Measurements from ENCODE around the gene MCF2L. TPM values are rescaled to one million over a fixed set of nuclear protein-coding genes. Genes with fewer than 3 reads are reported as not detected.
A peak's percentile ranks its signal among the peaks of the same experiment; 100 is the strongest.

MCF2L gene
- polyA plus RNA-seq, 2 donors: 10.9 to 19.4 TPM

DNA sequence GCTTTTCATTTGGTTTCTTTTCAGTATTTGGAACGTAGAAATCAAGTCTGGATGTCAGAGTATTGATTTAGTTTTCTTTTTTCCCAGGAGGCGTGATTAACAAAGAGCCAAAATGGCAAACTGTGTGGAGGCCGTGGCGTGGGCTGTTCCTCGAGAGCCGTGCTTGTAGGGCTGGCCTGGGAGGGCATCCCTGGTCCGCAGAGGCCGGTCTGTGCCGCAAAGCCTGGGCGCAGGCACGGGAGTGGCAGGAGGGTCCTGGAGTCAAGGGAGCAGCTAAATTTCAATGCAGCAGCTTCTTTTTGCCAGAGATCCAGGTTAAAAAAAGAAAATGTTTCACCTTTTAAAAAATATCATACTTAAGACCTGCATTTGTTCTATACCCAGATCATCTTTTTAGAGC, 13.1 kb upstream of the MCF2L start:
- Histone ChIP-seq H3K27me3 (ENCODE audit: control insufficient read depth in 1 of 2, insufficient read depth in 2 of 2, low read length in 2 of 2) (no peaks in the 10 kb centered on the region), H3K4me1 (ENCODE audit: control insufficient read depth in 2 of 2, insufficient read depth in 2 of 2, low read length in 1 of 2) (no peaks in the 10 kb centered on the region), H3K27ac (ENCODE audit: low read depth in 2 of 2, low read length in 1 of 2) (no peak overlapping the region), H3K4me3 (ENCODE audit: low read depth in 1 of 2, low read length in 2 of 2) (no peak overlapping the region), H3K36me3 (ENCODE audit: control insufficient read depth in 2 of 2, insufficient read depth in 2 of 2, low read length in 1 of 2) (no peaks in the 10 kb centered on the region), H3K9me3 (ENCODE audit: control insufficient read depth in 2 of 2, insufficient read depth in 1 of 2, low read depth in 1 of 2, low read length in 1 of 2) (peaks cover 0 to 2% of the 10 kb centered on the region in 2 donors)
- WGBS, 2 donors: 83 to 85% methylated on average over 11 of the region's 11 CpGs

DNA sequence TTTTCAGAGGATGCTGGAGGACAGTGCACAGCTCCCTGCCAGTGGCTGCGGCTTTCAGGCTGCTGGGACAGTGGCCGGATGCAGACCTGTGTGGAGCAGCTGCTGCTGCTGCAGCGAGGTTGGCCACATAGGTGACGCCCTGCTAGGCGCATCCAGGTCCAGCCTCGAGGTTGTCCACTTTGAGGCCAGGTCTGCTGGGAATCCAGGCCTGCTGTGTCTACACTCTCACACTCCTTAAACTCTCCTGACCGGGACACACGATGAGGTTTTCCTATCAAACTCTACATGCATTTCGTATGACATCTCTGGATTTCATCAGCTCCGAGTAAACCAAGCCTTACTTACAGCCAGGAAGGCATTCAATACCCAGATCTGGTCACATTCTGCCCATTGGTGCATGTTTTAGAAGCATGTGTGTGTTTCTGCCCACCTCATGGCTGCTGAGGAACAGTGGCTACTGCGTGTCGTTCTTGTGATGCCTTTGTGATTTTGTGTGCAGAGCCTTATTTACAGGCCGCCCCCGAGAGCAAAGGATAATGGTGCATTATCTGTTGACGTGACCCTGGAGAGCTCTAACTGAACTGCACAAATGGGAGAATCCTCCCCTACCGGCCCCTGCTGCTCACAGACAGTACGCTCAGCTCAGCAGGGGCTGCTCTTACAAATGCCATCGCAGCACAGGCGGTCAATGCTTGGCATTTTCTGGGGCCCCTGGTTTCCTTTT, 12.3 kb upstream of the MCF2L start:
- WGBS, 2 donors: 81 to 82% methylated on average over 19 of the region's 19 CpGs
- no peaks in the 10 kb centered on the region for H3K27me3 ChIP-seq (ENCODE audit: control insufficient read depth in 1 of 2, insufficient read depth in 2 of 2, low read length in 2 of 2)
- H3K4me1 ChIP-seq (ENCODE audit: control insufficient read depth in 2 of 2, insufficient read depth in 2 of 2, low read length in 1 of 2): no peaks in the 10 kb centered on the region
- no peak overlapping the region for H3K27ac ChIP-seq (ENCODE audit: low read depth in 2 of 2, low read length in 1 of 2)
- no peaks in the 10 kb centered on the region for H3K36me3 ChIP-seq (ENCODE audit: control insufficient read depth in 2 of 2, insufficient read depth in 2 of 2, low read length in 1 of 2)
- peaks cover 0 to 2% of the 10 kb centered on the region in 2 donors for H3K9me3 ChIP-seq (ENCODE audit: control insufficient read depth in 2 of 2, insufficient read depth in 1 of 2, low read depth in 1 of 2, low read length in 1 of 2)
- H3K4me3 ChIP-seq (ENCODE audit: low read depth in 1 of 2, low read length in 2 of 2): no peak overlapping the region

GRCh38 chr13:112957295-112957677, 11.7 kb upstream of the MCF2L start:
- no peaks in the 10 kb centered on the region for H3K4me1 ChIP-seq (ENCODE audit: control insufficient read depth in 2 of 2, insufficient read depth in 2 of 2, low read length in 1 of 2)
- no peaks in the 10 kb centered on the region for H3K36me3 ChIP-seq (ENCODE audit: control insufficient read depth in 2 of 2, insufficient read depth in 2 of 2, low read length in 1 of 2)
- WGBS, 2 donors: 70 to 82% methylated on average over 12 of the region's 12 CpGs

DNA sequence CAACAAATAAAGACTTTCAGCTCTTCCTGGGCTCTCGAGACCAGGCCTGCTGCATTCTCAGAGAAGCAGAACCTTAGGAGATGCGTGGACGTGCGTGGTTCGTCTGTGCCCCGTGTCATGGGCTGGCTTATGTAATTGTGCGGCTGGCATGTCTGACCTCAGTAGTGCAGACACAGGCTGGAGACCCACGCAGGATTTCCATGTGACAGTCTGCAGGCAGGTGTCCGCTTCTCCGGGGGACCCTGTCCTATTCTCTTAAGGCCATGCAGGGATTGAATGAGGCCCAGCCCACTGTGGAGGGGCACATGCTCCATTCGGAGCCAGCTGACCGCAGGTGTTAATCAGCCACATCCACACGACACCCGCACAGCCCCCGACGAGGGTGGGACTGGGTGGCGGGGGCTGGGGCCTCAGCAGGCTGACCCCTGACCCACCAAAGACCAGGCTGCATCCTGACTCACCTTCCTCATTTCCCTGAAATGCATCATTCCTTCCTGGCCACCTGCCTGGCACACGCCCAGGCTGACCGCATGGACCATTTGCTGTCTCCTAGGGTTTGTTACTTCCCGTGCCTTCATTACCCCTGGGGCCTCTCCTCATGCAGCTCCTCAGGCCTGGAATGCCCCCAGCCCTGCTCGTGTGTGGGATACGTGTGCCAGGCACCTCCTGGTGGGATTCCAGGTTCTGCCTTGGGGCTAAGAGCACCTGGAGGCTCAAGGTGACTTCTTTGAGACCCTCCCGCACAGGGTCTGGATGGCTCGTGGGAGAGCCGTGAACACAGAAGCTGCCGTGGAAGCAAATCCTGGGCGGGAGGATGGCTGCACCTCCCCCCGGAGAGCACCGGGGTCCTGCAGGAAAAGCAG, 10.7 kb upstream of the MCF2L start:
- Histone ChIP-seq H3K4me3 (ENCODE audit: low read depth in 1 of 2, low read length in 2 of 2) (no peak overlapping the region), H3K27ac (ENCODE audit: low read depth in 2 of 2, low read length in 1 of 2) (peak overlapping the region in 1 of 2 donors; percentile 70), H3K27me3 (ENCODE audit: control insufficient read depth in 1 of 2, insufficient read depth in 2 of 2, low read length in 2 of 2) (no peaks in the 10 kb centered on the region), H3K36me3 (ENCODE audit: control insufficient read depth in 2 of 2, insufficient read depth in 2 of 2, low read length in 1 of 2) (no peaks in the 10 kb centered on the region), H3K4me1 (ENCODE audit: control insufficient read depth in 2 of 2, insufficient read depth in 2 of 2, low read length in 1 of 2) (no peaks in the 10 kb centered on the region), H3K9me3 (ENCODE audit: control insufficient read depth in 2 of 2, insufficient read depth in 1 of 2, low read depth in 1 of 2, low read length in 1 of 2) (peaks cover 0 to 2% of the 10 kb centered on the region in 2 donors)
- WGBS, 2 donors: 76 to 80% methylated on average over 29 of the region's 29 CpGs

More at GRCh38 chr13:112957295-112957677, 11.7 kb upstream of the MCF2L start:
- H3K9me3 ChIP-seq (ENCODE audit: control insufficient read depth in 2 of 2, insufficient read depth in 1 of 2, low read depth in 1 of 2, low read length in 1 of 2): peaks cover 0 to 2% of the 10 kb centered on the region in 2 donors
- no peak overlapping the region for H3K27ac ChIP-seq (ENCODE audit: low read depth in 2 of 2, low read length in 1 of 2)
- H3K4me3 ChIP-seq (ENCODE audit: low read depth in 1 of 2, low read length in 2 of 2): no peak overlapping the region
- no peaks in the 10 kb centered on the region for H3K27me3 ChIP-seq (ENCODE audit: control insufficient read depth in 1 of 2, insufficient read depth in 2 of 2, low read length in 2 of 2)

GRCh38 chr13:112959206-112959605, 9.8 kb upstream of the MCF2L start:
- no peak overlapping the region for H3K27ac ChIP-seq (ENCODE audit: low read depth in 2 of 2, low read length in 1 of 2)

GRCh38 chr13:112959701-112960542, 9.1 kb upstream of the MCF2L start:
- no peaks in the 10 kb centered on the region for H3K36me3 ChIP-seq (ENCODE audit: control insufficient read depth in 2 of 2, insufficient read depth in 2 of 2, low read length in 1 of 2)
- no peaks in the 10 kb centered on the region for H3K27me3 ChIP-seq (ENCODE audit: control insufficient read depth in 1 of 2, insufficient read depth in 2 of 2, low read length in 2 of 2)
- 83 to 88% methylated on average over 30 of the region's 30 CpGs for WGBS, 2 donors
- peaks cover 0 to 2% of the 10 kb centered on the region in 2 donors for H3K9me3 ChIP-seq (ENCODE audit: control insufficient read depth in 2 of 2, insufficient read depth in 1 of 2, low read depth in 1 of 2, low read length in 1 of 2)
- H3K4me3 ChIP-seq (ENCODE audit: low read depth in 1 of 2, low read length in 2 of 2): no peak overlapping the region
- no peaks in the 10 kb centered on the region for H3K4me1 ChIP-seq (ENCODE audit: control insufficient read depth in 2 of 2, insufficient read depth in 2 of 2, low read length in 1 of 2)
- peak overlapping the region; percentile 15 to 37 for H3K27ac ChIP-seq (ENCODE audit: low read depth in 2 of 2, low read length in 1 of 2)

More at GRCh38 chr13:112959206-112959605, 9.8 kb upstream of the MCF2L start:
- 57 to 66% methylated on average over 11 of the region's 11 CpGs for WGBS, 2 donors
- Histone ChIP-seq H3K4me1 (ENCODE audit: control insufficient read depth in 2 of 2, insufficient read depth in 2 of 2, low read length in 1 of 2) (no peaks in the 10 kb centered on the region), H3K36me3 (ENCODE audit: control insufficient read depth in 2 of 2, insufficient read depth in 2 of 2, low read length in 1 of 2) (no peaks in the 10 kb centered on the region), H3K4me3 (ENCODE audit: low read depth in 1 of 2, low read length in 2 of 2) (no peak overlapping the region), H3K9me3 (ENCODE audit: control insufficient read depth in 2 of 2, insufficient read depth in 1 of 2, low read depth in 1 of 2, low read length in 1 of 2) (peaks cover 0 to 2% of the 10 kb centered on the region in 2 donors), H3K27me3 (ENCODE audit: control insufficient read depth in 1 of 2, insufficient read depth in 2 of 2, low read length in 2 of 2) (no peaks in the 10 kb centered on the region)

DNA sequence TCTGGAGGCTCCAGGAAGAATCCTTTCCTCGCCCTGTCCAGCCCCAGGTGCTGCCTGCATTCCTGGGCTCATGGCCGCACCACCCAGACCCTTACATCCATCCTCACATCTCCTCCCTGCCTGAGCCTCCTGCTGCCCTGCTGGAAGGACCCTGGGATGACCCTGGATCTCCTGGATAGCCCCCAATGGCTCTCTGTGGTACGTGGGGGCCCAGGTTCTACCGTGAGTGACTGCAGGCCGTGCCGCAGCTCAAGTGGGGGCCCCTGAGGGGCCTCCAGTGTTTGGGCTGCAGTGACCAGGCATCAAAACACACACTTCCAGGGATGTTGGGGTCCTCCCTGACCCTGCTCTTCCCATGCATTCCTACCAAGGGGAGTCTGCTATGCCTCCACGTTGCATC, 8.3 kb upstream of the MCF2L start:
- Histone ChIP-seq H3K4me1 (ENCODE audit: control insufficient read depth in 2 of 2, insufficient read depth in 2 of 2, low read length in 1 of 2) (no peaks in the 10 kb centered on the region), H3K27ac (ENCODE audit: low read depth in 2 of 2, low read length in 1 of 2) (no peak overlapping the region), H3K36me3 (ENCODE audit: control insufficient read depth in 2 of 2, insufficient read depth in 2 of 2, low read length in 1 of 2) (no peaks in the 10 kb centered on the region), H3K4me3 (ENCODE audit: low read depth in 1 of 2, low read length in 2 of 2) (no peak overlapping the region), H3K9me3 (ENCODE audit: control insufficient read depth in 2 of 2, insufficient read depth in 1 of 2, low read depth in 1 of 2, low read length in 1 of 2) (peaks cover 0 to 2% of the 10 kb centered on the region in 2 donors), H3K27me3 (ENCODE audit: control insufficient read depth in 1 of 2, insufficient read depth in 2 of 2, low read length in 2 of 2) (no peaks in the 10 kb centered on the region)
- 84 to 86% methylated on average over 7 of the region's 7 CpGs for WGBS, 2 donors

DNA sequence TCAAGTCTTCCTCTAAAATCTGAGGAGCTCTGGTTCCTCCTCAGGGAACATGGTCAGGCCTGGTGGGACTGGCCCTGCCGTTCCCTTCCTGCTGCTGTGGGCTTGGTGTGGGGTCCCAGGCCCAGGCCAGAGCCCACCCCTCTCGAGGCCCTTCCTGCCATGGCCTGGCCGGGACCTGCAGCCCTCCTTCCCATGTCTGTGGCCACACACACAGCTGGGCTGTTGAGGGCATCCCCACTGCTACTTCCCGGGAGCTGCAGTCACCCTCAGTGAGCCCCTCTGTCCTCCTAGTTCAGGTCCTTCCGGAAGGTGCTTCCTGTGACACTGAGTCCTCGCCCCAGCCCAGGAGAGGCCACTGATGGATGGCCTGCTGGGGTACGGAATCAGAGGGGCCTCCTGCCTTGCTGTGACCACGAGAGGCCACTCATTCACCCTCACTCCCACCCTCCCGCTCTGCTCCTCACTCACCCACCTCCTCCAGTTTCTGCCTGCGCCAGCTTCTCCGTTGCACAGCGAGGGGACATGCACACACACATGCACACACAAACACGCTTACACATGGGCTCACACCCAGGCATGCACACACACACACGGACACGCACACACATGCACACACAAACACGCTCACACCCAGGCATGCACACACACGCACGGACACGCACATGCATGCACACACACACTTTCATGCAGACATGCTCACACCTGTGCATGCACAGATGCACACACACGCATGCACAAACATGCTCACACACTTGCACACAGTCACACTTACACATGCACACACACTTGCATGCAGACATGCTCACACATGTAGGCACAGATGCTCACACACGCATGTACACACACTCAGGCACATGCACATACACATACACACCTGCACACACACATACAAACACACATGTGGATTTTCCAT, 7.3 kb upstream of the MCF2L start:
- H3K27me3 ChIP-seq (ENCODE audit: control insufficient read depth in 1 of 2, insufficient read depth in 2 of 2, low read length in 2 of 2): no peaks in the 10 kb centered on the region
- peaks cover 0 to 2% of the 10 kb centered on the region in 2 donors for H3K9me3 ChIP-seq (ENCODE audit: control insufficient read depth in 2 of 2, insufficient read depth in 1 of 2, low read depth in 1 of 2, low read length in 1 of 2)
- no peak overlapping the region for H3K4me3 ChIP-seq (ENCODE audit: low read depth in 1 of 2, low read length in 2 of 2)
- WGBS, 2 donors: 79 to 84% methylated on average over 20 to 21 of the region's 21 CpGs
- H3K36me3 ChIP-seq (ENCODE audit: control insufficient read depth in 2 of 2, insufficient read depth in 2 of 2, low read length in 1 of 2): no peaks in the 10 kb centered on the region
- H3K27ac ChIP-seq (ENCODE audit: low read depth in 2 of 2, low read length in 1 of 2): no peak overlapping the region
- no peaks in the 10 kb centered on the region for H3K4me1 ChIP-seq (ENCODE audit: control insufficient read depth in 2 of 2, insufficient read depth in 2 of 2, low read length in 1 of 2)

Measured in esophagus (tissue), 2 donors.